OCI-LY1 (cell line): Measurements from ENCODE around the gene KIF23.

Experiments used
- CTCF ChIP-seq: fragments of 200-600 bp; sonication (generic), shearing (Covaris generic); IDR thresholded peaks from 2 replicates; pipeline ENCODE4 v1.5.1; 2017; ENCODE audit warnings: mild to moderate bottlenecking, antibody characterized with exemption, low read length, moderate library complexity, mixed read lengths
- EZH2 ChIP-seq: fragments of 200-600 bp; sonication (generic), shearing (Covaris generic); IDR thresholded peaks from 2 replicates; pipeline ENCODE4 v1.8.0; 2017; ENCODE audit warnings: borderline replicate concordance, mixed run types, mild to moderate bottlenecking, antibody characterized with exemption, low read length, moderate library complexity, mixed read lengths

- TF ChIP-seq CTCF (no peak), EZH2 (no peak)
Observed at GRCh38 chr15:69424748-69425413, 10.7 kb downstream of the KIF23 start.
